HG03521 (cell line): Measurements from ENCODE around the gene ZBTB21.
"Not testable (repeated sequence)": the region's sequence is repeated elsewhere in the genome, so short reads cannot be mapped to it uniquely, and the experiment has no call there.

ENCODE experiments used
- ATAC-seq: cut with Tn5 transposase; IDR thresholded peaks from one replicate; pipeline ENCODE4 v1.9.1; 2021; ENCODE audit warnings: mild to moderate bottlenecking, moderate library complexity; ENCODE audit not compliant: unreplicated experiment

The ZBTB21 gene

GRCh38 chr21:41971891-41972290, 38.3 kb downstream of the ZBTB21 start:
- no peak for ATAC-seq

DNA sequence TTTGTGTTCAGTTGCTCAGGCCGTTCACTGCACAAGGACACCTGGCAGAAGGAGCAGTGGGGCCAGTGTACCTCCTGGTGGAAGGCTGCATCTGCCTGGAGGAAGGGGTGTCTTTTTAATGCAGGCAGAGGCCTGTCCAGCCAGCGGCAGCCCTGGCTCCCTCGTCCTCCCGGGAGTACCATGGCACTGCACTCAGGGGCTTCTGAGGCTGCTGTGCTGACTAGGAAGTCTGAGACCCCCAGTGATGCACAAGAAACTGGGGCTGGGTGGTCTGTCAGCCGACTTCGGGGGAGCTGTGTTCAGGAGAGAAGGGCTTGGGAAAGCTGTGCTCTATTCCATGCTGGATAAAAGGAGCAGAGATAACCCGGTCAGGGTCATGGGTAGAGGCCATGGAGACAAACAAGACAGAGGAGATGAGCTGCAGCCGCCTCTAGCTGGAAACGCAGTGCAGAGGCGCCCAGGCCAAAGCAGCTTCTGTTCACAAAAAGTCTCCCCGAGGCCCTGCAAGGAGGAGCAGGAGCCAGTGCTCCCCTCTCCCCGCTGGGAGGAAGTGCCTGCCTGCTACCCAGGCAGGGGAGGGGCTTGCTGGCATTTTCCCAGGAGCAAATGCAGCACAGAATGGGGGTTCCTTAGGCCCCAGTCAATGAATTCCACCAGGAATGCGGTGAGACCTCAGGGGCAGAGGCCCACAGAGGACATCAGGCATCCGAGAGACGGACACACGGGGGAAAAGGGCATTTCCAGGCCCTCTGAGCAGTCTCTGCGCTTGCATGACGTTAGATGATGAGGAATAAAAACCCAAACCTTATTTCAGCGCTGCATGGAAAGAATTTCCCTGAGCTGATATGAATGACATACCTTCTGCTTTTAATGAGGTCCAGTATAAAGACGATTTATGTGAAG, 39.2 kb downstream of the ZBTB21 start:
- ATAC-seq = no peak

DNA sequence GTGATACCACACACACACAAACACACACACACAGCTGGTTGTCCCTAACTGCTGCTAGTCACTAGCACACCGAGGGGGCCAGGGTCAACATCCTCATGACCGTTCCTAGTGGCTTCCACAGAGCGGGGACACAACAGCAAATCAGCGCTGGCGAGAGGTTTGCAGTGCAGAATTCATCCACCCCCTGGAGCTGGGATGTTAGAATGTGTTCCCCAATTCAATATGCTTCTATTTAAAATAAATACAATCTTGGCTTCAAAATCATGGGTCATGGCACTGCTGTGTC, 40.1 kb downstream of the ZBTB21 start:
- ATAC-seq = no peak

- ATAC-seq = no peak
These were observed 42.5 kb downstream of the ZBTB21 start for GRCh38 chr21:41967708-41968107.

DNA sequence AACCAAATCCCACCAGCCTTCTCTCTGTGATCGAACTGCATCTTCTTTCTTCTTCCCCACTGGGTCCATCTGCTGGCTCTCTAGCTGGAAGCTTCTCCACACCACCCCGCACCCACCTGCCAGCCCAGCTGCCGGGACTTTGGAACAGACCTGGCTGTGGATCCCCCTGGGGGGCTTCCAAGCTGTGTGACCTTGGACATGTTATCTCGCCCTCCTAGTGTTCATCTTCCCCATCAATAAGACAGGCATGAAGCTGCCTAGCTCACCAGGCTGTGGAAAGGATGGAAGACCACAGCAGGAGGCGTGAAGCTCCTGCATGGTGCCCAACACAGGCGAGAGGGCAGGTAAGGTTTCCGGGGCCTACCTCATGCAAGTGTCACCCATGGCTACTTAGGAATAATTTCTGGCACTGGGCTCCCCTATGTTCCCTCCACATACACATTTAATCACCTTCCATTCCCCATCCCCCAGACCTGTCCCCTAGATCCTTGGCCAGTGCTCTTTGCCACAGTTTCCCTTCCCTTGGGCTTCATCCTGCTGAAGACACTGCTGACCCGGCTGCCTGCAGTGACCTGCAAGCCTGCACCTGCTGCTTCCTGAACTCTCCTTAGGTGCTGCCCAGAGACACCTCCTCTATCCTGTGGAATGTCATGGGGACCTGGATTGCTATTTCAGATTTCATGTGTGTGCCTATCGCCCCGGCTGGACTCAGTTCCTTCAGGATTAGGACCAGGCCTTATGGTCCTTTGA, 43.1 kb downstream of the ZBTB21 start:
- ATAC-seq = no peak

- no peak for ATAC-seq
These were observed 43.9 kb downstream of the ZBTB21 start for GRCh38 chr21:41966041-41966833.

DNA sequence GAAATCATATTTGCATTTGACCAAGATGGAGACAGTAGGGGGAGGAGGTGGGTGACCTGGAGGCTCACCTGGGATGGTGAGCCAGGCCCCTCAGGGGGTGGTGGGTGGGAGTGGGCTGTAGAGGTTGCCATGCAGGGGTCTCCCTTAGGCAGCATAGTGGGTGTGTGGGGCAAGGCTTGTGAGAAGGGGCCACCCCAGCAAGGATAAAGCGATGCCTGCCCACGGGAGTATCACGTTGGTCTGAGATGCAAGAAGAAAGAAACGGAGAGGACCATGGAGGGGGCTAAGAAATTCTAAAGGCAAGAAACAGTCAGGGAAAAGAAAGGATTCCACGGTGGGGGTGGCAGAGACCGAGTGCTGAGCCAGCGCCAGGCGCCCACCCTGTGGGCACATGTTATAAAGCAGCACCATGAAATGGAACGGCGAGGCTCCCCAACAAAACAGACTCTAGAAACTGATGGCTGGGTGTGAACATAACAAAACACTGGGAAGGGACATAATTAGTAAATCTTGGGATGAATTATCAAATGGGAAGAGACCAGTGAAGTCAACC, 44.6 kb downstream of the ZBTB21 start:
- ATAC-seq = no peak

GRCh38 chr21:41965045-41965444, 45.1 kb downstream of the ZBTB21 start:
- ATAC-seq = no peak

DNA sequence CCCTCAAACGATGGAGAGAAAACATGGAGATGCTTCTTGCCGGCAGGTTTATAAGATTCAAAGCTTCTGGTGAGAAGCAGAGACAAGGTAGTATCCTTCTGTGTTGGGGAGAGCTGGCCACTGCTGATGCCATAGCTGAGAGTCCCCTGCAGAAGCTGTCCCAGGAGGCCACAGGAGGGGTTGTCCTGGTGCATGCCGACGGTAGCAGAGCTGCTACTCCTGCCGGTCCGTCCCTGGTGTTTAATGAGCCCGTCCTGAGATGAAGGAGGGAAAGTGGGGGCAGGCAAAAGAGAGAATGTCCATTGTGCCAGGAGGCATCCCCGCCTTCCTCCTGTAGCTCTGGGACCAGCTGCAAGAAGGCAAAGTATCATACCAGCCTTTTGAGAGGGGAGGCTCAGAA, 46.0 kb downstream of the ZBTB21 start:
- no peak for ATAC-seq

DNA sequence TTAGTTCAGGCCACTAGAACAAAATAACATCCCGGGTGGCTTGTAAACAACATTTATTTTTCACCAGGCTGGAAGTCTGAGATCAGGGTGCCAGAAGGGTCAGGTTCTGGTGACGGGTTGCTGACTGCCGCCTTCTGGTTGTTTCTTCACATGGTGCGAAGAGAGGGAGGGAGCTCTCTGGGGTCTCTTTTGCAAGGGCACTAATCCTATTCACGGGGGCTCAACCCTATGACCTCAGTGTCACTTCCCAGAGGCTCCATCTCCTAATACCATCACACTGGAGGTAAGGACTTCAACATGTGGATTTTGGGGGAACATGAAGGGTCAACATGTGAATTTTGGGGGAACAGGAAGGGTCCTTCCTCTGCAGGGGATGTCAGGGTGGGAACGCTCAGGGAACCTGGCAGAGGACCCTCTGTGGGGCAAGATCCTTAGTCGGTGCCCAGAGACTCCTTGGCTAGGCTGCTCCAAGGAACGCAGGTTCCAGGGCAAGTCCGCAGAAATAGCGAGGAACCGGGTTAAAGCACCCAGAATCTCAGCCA, 47.7 kb downstream of the ZBTB21 start:
- no peak for ATAC-seq

DNA sequence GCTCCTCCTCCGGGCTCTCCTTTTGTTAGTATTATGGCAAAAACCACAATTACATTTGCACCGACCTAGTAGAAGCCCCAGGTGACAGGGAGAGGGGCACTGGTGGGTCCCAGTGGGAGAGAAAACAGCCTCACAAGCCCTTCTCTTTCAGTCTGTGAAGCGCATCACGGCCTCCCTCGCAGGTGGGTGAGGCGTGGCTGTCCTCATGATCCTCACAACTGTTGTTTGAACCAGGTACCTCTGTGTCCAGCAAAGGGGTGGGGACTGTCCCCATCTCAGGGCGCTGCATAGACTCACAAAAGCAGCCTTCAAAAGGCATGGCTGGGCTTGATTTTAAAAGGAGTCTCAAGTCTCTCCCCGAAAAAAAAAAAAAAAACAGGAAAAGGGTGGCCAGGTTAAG, 48.4 kb downstream of the ZBTB21 start:
- no peak for ATAC-seq

- ATAC-seq = no peak
These were observed 48.9 kb downstream of the ZBTB21 start for GRCh38 chr21:41961282-41961701.

DNA sequence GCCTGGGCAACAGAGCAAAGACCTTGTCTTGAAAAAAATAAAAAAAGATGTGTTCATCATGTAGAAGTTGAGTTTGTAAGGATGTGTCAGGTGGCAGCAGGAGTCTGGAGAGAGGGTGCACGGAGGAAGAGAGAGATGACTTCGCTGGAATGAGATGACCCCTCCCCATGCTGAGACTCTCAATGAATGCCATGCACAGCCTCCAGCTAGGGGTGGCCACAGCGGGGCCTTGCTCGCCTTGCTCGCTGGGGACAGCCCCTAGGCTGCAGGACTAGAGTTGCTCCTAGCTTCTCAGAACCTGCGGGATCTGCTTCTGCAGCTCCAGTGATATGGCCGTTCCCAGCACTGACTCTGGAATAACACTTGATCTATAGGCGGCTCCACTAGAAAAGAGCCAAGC, 49.8 kb downstream of the ZBTB21 start:
- ATAC-seq = no peak

DNA sequence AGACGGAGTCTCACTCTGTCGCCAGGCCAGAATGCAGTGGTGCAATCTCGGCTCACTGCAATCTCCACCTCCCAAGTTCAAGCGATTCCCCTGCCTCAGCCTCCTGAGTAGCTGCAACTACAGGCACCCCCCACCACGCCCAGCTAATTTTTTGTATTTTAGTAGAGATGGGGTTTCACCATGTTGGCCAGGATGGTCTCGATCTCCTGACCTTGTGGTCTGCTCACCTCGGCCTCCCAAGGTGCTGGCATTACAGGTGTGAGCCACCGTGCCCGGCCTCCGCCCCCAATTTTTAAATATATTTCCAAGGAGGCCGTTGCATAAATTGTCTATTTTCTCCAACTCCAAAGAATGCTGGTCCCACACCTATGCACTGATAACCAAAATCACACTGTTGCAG, 50.5 kb downstream of the ZBTB21 start:
- ATAC-seq = not testable (repeated sequence)

DNA sequence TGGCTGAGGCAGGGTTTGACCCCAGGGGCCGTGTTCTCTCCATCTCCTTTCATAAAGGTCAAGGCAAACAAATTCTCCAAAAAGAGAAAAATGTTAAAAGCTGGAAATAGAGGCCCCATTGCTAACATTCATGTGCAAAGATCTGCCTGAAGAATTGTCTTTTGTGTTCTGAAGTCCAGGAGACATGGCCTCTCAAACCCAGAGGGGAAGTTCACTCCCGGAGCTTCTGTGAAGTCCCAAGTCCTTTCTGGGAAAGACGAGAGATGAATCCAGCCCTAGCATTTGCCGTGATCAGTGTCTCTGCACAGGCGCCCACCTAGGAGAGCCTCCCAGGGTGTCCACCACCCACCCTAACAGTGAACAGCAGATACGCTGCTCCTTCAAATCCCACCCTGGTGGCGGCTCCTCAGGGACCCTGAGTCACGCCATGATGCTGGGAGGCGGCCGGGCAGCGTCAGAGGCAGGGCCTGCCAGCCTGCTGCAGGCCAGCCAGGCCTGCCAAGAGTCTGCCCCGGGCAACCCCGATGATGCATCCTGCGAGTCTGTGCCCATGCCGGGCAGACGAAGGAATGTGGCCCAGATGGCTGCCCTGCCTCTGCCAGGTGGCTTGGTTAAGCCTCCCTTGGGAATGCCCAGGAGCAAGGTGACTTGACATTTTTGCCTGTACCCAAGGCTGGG, 51.1 kb downstream of the ZBTB21 start:
- no peak for ATAC-seq

GRCh38 chr21:41957991-41958766, 52.0 kb downstream of the ZBTB21 start:
- no peak for ATAC-seq

DNA sequence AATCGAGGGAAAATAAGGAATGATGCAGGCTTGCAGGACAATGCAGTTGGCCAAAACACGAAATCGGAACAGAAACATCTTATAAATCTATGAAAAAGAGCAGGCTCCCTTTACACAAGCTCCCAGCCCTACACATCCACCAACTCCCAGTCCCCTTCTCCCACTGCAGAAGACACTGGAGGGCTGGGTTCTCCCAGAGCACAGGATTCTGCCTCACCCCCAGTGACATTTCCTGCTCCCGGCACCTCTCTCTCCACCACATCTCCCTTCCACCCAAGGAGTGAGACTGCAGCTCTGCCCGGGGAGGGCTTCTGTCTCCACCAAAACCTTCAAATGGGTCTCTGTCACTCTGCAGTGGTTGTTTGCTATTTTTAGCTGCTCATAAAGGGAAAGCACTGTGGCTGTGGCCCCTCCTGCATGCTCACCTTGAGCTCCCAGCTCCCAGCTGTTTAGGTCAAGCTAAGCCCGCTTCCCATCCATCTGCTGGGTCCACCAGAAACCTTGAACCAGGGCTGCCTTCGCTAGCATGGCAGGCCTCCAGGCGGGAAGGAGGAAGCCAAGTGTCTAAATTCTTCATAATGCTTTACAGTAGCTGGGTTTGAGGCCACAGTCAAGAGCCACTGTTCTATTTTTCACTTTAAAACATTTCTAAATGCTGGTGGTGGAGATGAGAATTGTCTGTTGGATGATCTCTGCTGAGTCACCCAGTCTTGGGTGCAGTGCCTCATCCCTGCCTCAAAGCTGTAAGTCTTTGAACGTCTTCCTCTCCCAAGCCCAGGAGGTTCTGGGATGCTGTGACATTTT, 53.0 kb downstream of the ZBTB21 start:
- no peak for ATAC-seq

DNA sequence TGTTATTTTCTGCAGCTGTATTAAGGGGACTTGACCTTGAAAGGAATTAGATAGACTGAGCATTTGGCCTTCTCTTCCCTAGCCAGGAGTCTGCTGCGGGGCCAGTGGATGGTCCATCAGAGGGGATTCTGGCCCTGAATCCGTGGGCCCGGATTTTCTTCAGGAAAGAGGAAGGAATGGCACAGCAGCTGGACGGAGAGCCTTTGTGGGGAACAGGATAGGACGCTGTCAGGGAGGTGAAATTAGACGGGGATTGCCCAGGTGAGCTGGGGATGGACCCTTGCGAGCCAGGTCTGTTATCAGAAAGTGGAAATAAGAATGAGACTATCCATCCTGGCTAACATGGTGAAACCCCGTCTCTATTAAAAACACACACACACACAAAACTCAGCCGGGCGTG, 54.6 kb downstream of the ZBTB21 start:
- no peak for ATAC-seq
